Keratinocyte (primary cell): ENCODE data around the gene POU3F2. TPM values are rescaled to one million over a fixed set of nuclear protein-coding genes. Genes with fewer than 3 reads are reported as not detected.

Experiments used
- DNase-seq: peaks from one replicate; pipeline ENCODE4 v3.0.0-alpha.2; 2011; ENCODE audit warnings: low read depth, missing footprints, low spot score
- FAIRE-seq: peaks from 2 replicates; lab custom pipeline; 2011; peaks lifted over from hg19 to GRCh38; lab: Jason Lieb, UNC
- H2AFZ ChIP-seq: 2 replicates; pipeline ENCODE4 v1.6.0; 2012; ENCODE audit warnings: low read length, control low read depth, inconsistent platforms; ENCODE audit not compliant: control insufficient read depth
- H3K27ac ChIP-seq: 2 replicates; pipeline ENCODE4 v1.5.1; 2011; ENCODE audit warnings: low read length; ENCODE audit not compliant: control insufficient read depth, insufficient read depth
- H3K27me3 ChIP-seq: 3 replicates; pipeline ENCODE4 v1.6.0; 2011; ENCODE audit warnings: low read length; ENCODE audit not compliant: control insufficient read depth, insufficient read depth; ENCODE audit errors: extremely low read depth
- H3K36me3 ChIP-seq, 2 experiments: 2 replicates in 1 of 2; 3 replicates in 1 of 2; pipeline ENCODE4 v1.5.1; 2011; ENCODE audit warnings: low read length in 2 of 2, mild to moderate bottlenecking in 1 of 2; ENCODE audit not compliant: control insufficient read depth in 2 of 2, insufficient read depth in 2 of 2; ENCODE audit errors: extremely low read depth in 1 of 2
- H3K4me1 ChIP-seq: 3 replicates; pipeline ENCODE4 v1.5.1; 2011; ENCODE audit warnings: low read length; ENCODE audit not compliant: control insufficient read depth, insufficient read depth; ENCODE audit errors: extremely low read depth
- H3K4me2 ChIP-seq: 3 replicates; pipeline ENCODE4 v1.6.0; 2011; ENCODE audit warnings: low read depth, low read length; ENCODE audit not compliant: control insufficient read depth, insufficient read depth; ENCODE audit errors: extremely low read depth
- H3K4me3 ChIP-seq, 3 experiments: fragments of 200-600 bp in 1 of 3; sonication (generic) in 1 of 3; 2 replicates in 2 of 3; 3 replicates in 1 of 3; pipeline ENCODE4 v1.5.1; 2011 to 2016; ENCODE audit warnings: low read length in 3 of 3, mild to moderate bottlenecking in 3 of 3, control low read depth in 2 of 3, inconsistent platforms in 1 of 3, low read depth in 1 of 3, mixed read lengths in 1 of 3, mixed run types in 1 of 3, moderate library complexity in 1 of 3; ENCODE audit not compliant: control insufficient read depth in 2 of 3, insufficient read depth in 2 of 3; ENCODE audit errors: extremely low read depth in 1 of 3
- H3K79me2 ChIP-seq: 2 replicates; pipeline ENCODE4 v1.6.0; 2012; ENCODE audit warnings: low read length; ENCODE audit not compliant: control insufficient read depth, insufficient read depth
- H3K9ac ChIP-seq: 3 replicates; pipeline ENCODE4 v1.6.0; 2011; ENCODE audit warnings: low read length; ENCODE audit not compliant: control insufficient read depth, insufficient read depth; ENCODE audit errors: extremely low read depth
- H3K9me1 ChIP-seq: 3 replicates; pipeline ENCODE4 v1.6.0; 2011; ENCODE audit warnings: low read length; ENCODE audit not compliant: control insufficient read depth, insufficient read depth; ENCODE audit errors: extremely low read depth
- H3K9me3 ChIP-seq: 2 replicates; pipeline ENCODE4 v1.5.1; 2012; ENCODE audit warnings: low read depth, low read length; ENCODE audit not compliant: control insufficient read depth
- H4K20me1 ChIP-seq: 3 replicates; pipeline ENCODE4 v1.6.0; 2011; ENCODE audit warnings: low read length; ENCODE audit not compliant: control insufficient read depth, insufficient read depth; ENCODE audit errors: extremely low read depth
- CTCF ChIP-seq, 3 experiments: IDR thresholded peaks in 1 of 3; conservative IDR thresholded peaks in 1 of 3; optimal IDR thresholded peaks in 1 of 3; 2 replicates in 2 of 3; 3 replicates in 1 of 3; pipeline versions ENCODE3 to v1.5.1; 2011; ENCODE audit warnings: low read length in 3 of 3, mild to moderate bottlenecking in 3 of 3, moderate library complexity in 2 of 3, control low read depth in 1 of 3, inconsistent platforms in 1 of 3; ENCODE audit not compliant: insufficient read depth in 2 of 3; ENCODE audit errors: extremely low read depth in 1 of 3
- EZH2 ChIP-seq: IDR thresholded peaks from one replicate; pipeline ENCODE4 v1.6.1; 2012; ENCODE audit warnings: inconsistent platforms, mild to moderate bottlenecking, low read length, moderate library complexity
- dilution Hi-C: fragments of 300-500 bp; cut with MboI; formaldehyde crosslinking; loops from one replicate; pipeline ENCODE4 v1.7.0; 2020; ENCODE audit warnings: low sequenced_read_pairs; ENCODE audit not compliant: extremely low pct_ligation_motif_present
- polyA plus RNA-seq, 5 experiments: library from polyadenylated mRNA; depleted of rRNA in 3 of 5; stranded (reverse) in 3 of 5; stranded (forward) in 1 of 5; unstranded in 1 of 5; fragments of >200 nt; gene quantifications; 1 replicate in 1 of 5; 2 replicates in 3 of 5; 3 replicates in 1 of 5; pipeline versions ENCODE4 v1.2.1 to v1.2.3, GENCODE V29; 2011 to 2012; ENCODE audit warnings: missing spikeins in 2 of 5, low read depth in 1 of 5, low replicate concordance in 1 of 5

POU3F2 gene
- polyA plus RNA-seq, 1 donor (not counting 4 experiments of a cell fraction or from before 2014, with no cell fraction given), result not detected

GRCh38 chr6:98836962-98837944 lies 2.9 kb downstream of the POU3F2 start:
- H3K9ac ChIP-seq, result no peak overlapping the region
- dilution Hi-C loops, result no loop called here
- no peak for FAIRE-seq

GRCh38 chr6:98838032-98838431 lies 3.7 kb downstream of the POU3F2 start:
- DNase-seq (no peak), FAIRE-seq (no peak)
- Histone ChIP-seq H3K36me3 (no peaks in the 10 kb centered on the region), H3K9ac (no peak overlapping the region), H2AFZ (no peak overlapping the region), H3K4me1 (peaks cover 6% of the 10 kb centered on the region), H3K27ac (no peak overlapping the region), H3K9me1 (no peaks in the 10 kb centered on the region), H4K20me1 (peaks cover 3% of the 10 kb centered on the region), H3K4me2 (no peak overlapping the region), H3K9me3 (no peaks in the 10 kb centered on the region), H3K27me3 (peaks cover 84% of the 10 kb centered on the region), H3K4me3 (no peak overlapping the region), H3K79me2 (no peaks in the 10 kb centered on the region)
- dilution Hi-C loops, result no loop called here
- TF ChIP-seq EZH2, result peak; percentile 47
- no peak for TF ChIP-seq CTCF (optimal IDR thresholded peaks at IDR 0.05 in 1 of 3, IDR thresholded peaks at IDR 0.05 in 1 of 3, conservative IDR thresholded peaks at IDR 0.05 in 1 of 3; ENCODE audit: extremely low read depth in 1 of 3, insufficient read depth in 2 of 3, low read length in 3 of 3)

More at GRCh38 chr6:98836962-98837944, 2.9 kb downstream of the POU3F2 start:
- Histone ChIP-seq H4K20me1 (peaks cover 3% of the 10 kb centered on the region), H2AFZ (no peak overlapping the region), H3K9me1 (no peaks in the 10 kb centered on the region), H3K4me1 (peaks cover 10% of the 10 kb centered on the region), H3K9me3 (no peaks in the 10 kb centered on the region), H3K27ac (no peak overlapping the region), H3K27me3 (peaks cover 84% of the 10 kb centered on the region), H3K79me2 (no peaks in the 10 kb centered on the region), H3K4me2 (no peak overlapping the region), H3K4me3 (no peak overlapping the region), H3K36me3 (no peaks in the 10 kb centered on the region)
- DNase-seq, result no peak
- TF ChIP-seq EZH2 (no peak), CTCF (optimal IDR thresholded peaks at IDR 0.05 in 1 of 3, IDR thresholded peaks at IDR 0.05 in 1 of 3, conservative IDR thresholded peaks at IDR 0.05 in 1 of 3; ENCODE audit: extremely low read depth in 1 of 3, insufficient read depth in 2 of 3, low read length in 3 of 3) (no peak)
